KG1 (cell line): ENCODE results near the gene SPNS2.

ENCODE experiments used
- DNase-seq: peaks from one replicate; lab custom pipeline; 2025; lab: John Stamatoyannopoulos, UW

The SPNS2 gene

DNA sequence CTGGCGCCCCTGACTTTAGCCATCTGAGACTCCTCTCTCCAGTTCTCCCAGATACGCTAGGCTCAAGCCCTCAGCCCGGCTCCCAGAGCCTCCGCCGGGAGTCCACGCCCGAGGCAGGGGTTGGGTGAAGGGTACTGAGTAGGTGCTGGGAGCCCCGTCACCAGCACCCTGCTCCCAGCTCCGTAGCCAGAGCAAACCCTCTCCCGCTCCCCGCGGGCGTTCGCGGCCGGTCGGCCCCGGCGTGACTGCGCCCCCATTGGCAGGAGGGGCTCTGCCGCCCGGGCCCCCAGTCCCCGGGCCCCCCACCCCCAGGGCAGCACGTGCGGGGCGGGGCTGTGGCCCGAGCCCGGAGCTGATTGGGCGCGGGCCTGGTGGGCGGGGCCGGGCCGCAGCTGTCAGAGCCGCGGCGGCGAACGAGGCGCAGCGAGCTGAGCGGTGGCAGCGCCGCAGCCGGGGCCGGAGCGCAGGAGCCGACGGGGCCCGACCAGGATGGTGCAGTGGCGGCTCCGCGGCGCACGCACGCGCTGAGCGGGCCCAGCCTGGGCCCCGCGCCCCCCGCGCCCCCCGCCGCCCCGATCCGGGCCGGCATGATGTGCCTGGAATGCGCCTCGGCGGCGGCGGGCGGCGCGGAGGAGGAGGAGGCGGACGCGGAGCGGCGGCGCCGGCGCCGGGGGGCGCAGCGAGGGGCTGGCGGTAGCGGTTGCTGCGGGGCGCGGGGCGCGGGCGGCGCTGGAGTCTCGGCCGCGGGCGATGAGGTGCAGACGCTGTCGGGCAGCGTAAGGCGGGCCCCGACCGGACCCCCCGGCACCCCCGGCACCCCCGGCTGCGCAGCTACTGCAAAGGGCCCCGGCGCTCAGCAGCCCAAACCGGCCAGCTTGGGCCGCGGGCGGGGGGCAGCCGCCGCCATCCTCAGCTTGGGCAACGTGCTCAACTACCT is at the start of gene SPNS2:
TSS of gene SPNS2 (plus strand) at position 421 of the 937 bp plus-strand sequence. CDS start at position 588, 167 bp downstream.
- DNase-seq, result no peak

- DNase-seq, result no peak
These were observed 48.9 kb upstream of the SPNS2 start for GRCh38 chr17:4449736-4450135.

GRCh38 chr17:4450710-4451316 is 47.9 kb upstream of the SPNS2 start:
- no peak for DNase-seq

GRCh38 chr17:4453812-4454591 is 44.7 kb upstream of the SPNS2 start:
- DNase-seq, result no peak

DNA sequence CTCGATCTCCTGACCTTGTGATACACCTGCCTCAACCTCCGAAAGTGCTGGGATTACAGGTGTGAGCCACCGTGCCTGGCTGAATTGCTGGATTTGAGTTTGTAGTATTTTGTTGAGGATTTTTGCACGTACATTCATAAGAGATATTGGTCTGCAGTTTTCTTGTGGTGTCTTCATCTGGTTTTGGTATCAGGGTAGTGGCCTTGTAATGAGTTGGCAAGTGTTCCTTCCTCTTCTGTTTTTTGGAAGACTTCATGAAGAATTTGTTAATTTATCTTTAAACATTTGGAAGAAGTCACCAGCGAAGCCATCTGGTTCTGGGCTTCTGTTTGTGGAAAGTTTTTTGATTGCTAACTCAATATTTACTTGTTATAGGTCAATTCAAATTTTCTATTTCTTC is 38.0 kb upstream of the SPNS2 start:
- no peak for DNase-seq

GRCh38 chr17:4463818-4464476 is 34.7 kb upstream of the SPNS2 start:
- DNase-seq, result no peak

GRCh38 chr17:4465786-4466185 is 32.9 kb upstream of the SPNS2 start:
- DNase-seq, result no peak

GRCh38 chr17:4467287-4467686 is 31.4 kb upstream of the SPNS2 start:
- DNase-seq, result no peak

DNA sequence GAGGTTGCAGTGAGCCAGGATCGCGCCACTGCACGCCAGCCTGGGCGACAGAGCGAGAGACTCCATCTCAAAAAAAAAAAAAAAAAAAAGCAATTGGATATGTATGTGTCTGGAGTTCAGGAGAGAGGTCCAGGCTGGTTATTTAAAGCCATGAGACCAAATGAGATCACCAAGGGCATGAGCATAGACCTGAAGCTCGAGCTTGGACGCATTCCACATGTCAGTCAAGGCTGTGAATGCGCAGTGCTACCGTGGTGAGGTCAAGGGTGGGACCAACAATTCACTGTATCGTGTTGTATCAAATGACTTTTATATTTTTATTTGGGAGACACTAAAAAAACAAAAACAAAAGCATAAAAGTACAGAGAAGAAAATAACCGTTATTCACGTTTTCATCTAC is 29.1 kb upstream of the SPNS2 start:
- DNase-seq, result no peak

GRCh38 chr17:4472286-4472685 is 26.4 kb upstream of the SPNS2 start:
- DNase-seq, result no peak

GRCh38 chr17:4474093-4474492 is 24.6 kb upstream of the SPNS2 start:
- no peak for DNase-seq

DNA sequence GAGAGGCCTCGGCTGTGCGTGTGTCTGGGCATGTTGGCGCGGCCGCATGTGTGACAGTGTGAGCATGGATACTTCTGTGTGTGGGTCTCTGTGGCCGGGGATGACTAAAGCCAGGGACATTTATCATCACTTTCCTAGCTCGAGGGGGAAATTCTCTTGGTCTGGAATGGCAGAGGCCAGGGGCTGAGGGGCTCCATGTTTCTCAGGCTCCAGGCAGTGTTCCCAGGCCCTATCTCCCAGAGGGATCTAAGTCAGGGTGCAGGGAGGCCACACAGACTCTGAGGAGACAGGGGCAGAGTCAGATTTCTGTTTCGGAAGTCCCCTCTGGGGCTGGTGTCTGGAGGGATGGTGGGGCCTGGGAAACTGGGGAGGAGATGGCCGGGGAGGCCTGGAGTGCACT is 23.7 kb upstream of the SPNS2 start:
- no peak for DNase-seq

DNA sequence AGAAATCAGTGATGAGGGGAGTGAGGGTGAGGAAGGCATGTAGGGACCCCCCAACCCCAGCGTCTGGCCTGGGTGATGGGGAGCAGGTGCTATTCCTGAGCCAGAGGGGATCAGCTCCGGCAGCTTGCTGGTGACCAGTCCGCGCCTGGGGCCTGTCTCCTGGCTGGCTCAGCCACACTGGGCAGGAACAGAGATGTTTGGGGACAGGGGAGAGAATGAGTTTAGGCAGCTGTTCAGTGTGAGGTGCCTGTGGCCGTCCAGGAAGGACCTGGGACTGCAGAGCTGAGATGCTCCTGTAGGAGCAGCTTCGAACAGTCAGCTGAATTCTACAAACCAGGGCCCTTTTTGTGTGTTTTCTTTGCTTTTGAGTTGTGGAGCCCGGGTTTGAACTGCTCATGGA is 23.2 kb upstream of the SPNS2 start:
- DNase-seq, result no peak

GRCh38 chr17:4476017-4476416 is 22.7 kb upstream of the SPNS2 start:
- no peak for DNase-seq

DNA sequence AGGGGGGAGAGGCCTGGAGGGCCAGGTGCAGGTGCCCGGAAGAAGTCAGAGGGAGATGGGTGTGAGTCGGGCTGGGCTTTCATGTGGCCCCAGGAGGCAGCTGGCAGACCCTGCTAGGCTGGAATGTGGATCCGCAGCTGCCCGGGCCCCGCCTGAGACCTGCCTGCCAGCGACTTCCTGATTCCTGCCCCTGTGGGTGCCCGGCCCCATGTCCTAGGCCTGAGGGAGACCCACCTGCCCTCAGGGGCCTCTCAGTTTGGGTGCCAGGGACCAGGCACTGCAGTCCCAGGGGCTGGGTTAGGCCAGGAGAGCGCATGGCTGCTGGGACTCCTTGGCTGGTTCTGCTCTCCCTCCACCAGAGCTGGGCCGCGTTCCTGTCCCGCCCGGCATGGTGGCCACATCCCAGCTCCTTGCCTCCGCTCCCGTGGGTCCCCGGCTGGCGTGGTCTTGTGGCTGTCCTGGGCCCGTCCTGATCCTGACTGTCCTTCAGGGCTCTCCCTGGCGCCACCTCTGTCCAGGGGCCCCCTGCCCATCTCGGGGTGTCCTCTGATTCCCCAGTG is 22.1 kb upstream of the SPNS2 start:
- no peak for DNase-seq

GRCh38 chr17:4477255-4477791 is 21.4 kb upstream of the SPNS2 start:
- DNase-seq, result no peak

DNA sequence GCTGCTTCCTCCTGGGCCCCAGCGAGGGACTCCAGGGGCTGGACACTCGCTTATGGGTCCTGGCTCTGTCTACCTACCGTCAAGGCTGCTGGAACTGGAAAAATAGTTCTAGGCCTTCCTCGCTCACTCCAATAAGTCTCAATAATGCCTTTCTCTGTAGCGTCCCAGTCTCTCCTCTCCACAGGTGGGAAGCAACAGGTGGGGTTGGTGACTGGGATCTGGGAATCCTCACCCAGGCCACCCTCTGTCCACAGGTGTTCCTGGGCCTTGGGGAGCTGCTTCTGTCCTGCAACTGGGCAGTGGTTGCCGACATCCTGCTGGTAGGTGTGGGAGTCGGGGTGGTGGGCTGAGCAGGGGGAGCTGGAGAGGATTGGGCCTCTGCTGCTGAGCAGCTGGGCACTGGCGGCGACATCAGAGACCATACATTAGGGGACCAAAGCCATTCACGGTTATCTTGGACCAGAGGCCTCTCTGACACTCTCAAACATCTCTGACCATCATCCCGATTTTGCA is 20.3 kb upstream of the SPNS2 start:
- DNase-seq, result no peak

DNA sequence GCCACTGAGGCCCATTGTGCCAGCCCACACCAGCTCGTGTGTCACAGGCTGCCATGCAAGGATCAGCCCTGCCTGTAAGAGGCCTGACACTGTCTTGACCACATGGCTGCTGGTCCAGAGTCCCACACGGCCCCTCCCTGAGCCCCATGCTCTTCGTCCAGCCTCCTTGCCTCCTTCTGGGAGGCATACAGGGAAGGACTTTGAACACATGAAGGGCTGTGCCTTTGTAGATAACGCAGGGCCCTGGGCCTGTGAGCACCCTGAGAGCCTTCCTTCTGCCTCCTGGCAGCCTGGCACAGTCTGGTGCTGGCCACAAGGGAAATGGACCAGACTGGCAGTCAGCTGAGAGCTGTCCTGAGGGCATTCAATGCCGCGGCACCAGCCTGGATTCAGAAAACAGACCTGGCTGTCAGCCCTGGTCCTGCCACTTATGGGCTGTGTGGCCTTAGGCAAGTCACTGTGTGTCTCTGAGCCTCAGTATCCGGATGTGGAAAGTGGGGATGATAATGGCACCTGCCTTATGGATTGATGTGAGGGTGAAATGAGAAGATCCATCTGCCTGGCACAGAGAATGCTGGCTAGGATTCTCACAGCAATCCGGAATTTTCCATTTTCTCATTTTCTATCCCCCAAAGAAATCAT is 19.2 kb upstream of the SPNS2 start:
- DNase-seq, result no peak

GRCh38 chr17:4479982-4480751 is 18.5 kb upstream of the SPNS2 start:
- no peak for DNase-seq
